Effector memory CD4-positive, alpha-beta T cell (primary cell): ENCODE data around the gene SNX10.

ENCODE experiments used
- DNase-seq, 3 donors: peaks; one replicate each; pipeline ENCODE4 v3.0.0-alpha.2; 2020
- H3K27ac ChIP-seq: 2 replicates; pipeline ENCODE4 v1.7.0; 2013; ENCODE audit warnings: mild to moderate bottlenecking, low read length, moderate library complexity; ENCODE audit not compliant: insufficient read depth, poor library complexity, severe bottlenecking
- H3K27me3 ChIP-seq: replicated peaks from 2 replicates; pipeline ENCODE4 v1.7.0; 2013; ENCODE audit warnings: mild to moderate bottlenecking, low read length; ENCODE audit not compliant: insufficient read depth, control insufficient read depth, poor library complexity, severe bottlenecking
- H3K36me3 ChIP-seq: 2 replicates; pipeline ENCODE4 v1.7.0; 2013; ENCODE audit warnings: mild to moderate bottlenecking, low read length, moderate library complexity; ENCODE audit not compliant: control insufficient read depth, insufficient read depth
- H3K4me1 ChIP-seq: 2 replicates; pipeline ENCODE4 v1.7.0; 2013; ENCODE audit warnings: low read length, mild to moderate bottlenecking; ENCODE audit not compliant: control insufficient read depth, insufficient read depth, poor library complexity, severe bottlenecking
- H3K4me3 ChIP-seq: 2 replicates; pipeline ENCODE4 v1.7.0; 2013; ENCODE audit warnings: low read length, low read depth, mild to moderate bottlenecking; ENCODE audit not compliant: insufficient read depth, poor library complexity, severe bottlenecking
- H3K9me3 ChIP-seq: 2 replicates; pipeline ENCODE4 v1.7.0; 2013; ENCODE audit warnings: mild to moderate bottlenecking, low read length, moderate library complexity; ENCODE audit not compliant: control insufficient read depth

Gene SNX10

DNA sequence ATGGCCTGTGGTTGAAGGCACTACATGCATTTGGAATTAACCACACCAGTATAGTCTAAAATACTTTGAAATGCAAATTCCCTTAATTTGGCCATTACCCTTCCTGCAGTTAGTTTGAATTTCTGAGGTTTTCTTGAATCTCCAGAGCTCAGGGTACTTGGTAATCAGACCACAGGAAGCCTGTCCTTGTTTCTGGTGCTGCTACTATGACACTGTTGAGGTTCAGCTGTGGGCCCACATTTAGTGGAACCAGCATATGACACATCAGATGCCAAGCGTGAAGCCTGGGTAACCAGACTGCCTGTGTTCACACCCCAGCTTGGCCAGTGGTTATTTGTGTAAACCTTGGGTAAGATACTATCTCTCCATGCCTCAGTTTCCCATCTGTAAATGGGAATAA lies 124.3 kb downstream of the SNX10 start:
- no peaks in the 10 kb centered on the region for H3K36me3 ChIP-seq
- H3K9me3 ChIP-seq = no peaks in the 10 kb centered on the region
- no peaks in the 10 kb centered on the region for H3K27me3 ChIP-seq
- H3K4me1 ChIP-seq = no peaks in the 10 kb centered on the region
- H3K27ac ChIP-seq = no peak overlapping the region
- H3K4me3 ChIP-seq = no peak overlapping the region
- DNase-seq = no peak

DNA sequence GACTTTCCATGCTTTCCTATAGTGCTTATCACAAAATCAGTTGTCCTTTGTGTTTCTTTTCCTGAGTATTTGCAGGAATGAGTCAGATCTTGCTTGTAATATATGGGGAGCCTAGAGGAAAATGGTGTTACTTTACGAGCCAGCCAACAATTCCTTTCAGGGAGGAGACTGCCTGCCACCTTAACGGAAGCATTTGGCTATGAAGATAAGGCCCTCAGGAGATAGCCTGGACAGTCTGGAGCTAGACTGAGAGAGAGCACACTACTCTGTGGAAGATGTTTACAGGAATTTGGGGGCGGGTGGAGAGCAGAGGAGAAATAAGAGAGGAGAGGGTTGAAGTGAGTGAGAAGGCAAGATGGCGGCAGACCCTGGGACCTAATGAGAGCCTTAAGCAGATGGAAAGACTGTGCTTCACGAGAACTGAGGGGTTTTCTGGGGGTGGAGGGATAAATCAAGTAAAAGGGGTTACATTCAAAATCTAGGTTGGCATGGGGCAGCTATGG lies 126.3 kb downstream of the SNX10 start:
- no peaks in the 10 kb centered on the region for H3K4me1 ChIP-seq
- no peak overlapping the region for H3K4me3 ChIP-seq
- DNase-seq = no peak
- H3K27ac ChIP-seq = no peak overlapping the region
- H3K36me3 ChIP-seq = no peaks in the 10 kb centered on the region
- no peaks in the 10 kb centered on the region for H3K9me3 ChIP-seq
- H3K27me3 ChIP-seq = no peaks in the 10 kb centered on the region

DNA sequence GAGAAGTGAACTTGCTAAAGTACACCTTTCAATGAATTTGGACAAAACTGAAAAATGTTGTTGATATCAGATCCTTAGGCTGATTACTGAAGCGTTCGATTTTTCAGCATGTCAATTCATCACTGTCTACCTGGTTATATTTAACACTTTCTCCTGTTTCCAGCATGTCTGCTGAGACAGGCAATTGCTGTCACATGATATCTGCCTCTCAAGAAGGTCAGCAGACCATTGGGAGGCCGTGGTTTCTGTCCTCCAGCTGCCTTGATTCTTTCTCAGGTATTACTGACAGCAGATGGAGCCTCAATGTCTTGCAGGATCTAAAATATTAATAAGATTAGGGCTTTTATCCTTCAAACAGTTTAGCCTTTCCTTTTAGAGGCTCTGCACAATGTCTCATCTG lies 127.5 kb downstream of the SNX10 start:
- H3K27ac ChIP-seq = no peak overlapping the region
- H3K9me3 ChIP-seq = no peaks in the 10 kb centered on the region
- H3K36me3 ChIP-seq = no peaks in the 10 kb centered on the region
- no peaks in the 10 kb centered on the region for H3K27me3 ChIP-seq
- no peak overlapping the region for H3K4me3 ChIP-seq
- DNase-seq = no peak
- no peaks in the 10 kb centered on the region for H3K4me1 ChIP-seq

DNA sequence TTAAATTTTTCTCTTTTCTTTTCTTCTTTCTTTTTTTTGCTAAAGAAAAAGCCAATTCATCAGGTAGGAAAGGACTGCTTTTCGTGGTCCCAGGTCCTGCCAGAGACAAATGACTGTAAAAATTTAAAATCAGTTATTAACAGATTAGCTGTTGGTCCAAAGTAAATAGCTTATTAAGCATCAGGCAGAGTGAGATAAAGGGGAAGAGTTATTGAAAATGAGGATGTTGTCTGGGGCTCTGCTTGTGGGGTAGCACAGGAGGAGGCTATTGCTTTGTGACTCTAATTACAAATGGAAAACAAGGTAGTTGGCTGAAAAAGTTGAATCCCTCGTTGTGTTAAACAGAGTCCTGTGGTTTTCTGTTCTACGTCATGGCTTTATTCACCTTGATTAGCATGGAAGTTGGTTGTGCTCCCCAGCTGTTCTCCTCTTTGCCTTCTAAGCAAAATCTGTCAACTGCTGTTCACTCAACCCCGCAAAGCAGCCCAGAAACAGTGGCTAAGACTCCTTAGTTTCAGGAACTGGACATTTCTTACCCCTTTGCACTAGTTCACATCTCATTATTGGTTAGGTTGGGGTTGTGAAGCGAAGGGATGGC lies 128.9 kb downstream of the SNX10 start:
- Histone ChIP-seq H3K4me3 (no peak overlapping the region), H3K27me3 (no peaks in the 10 kb centered on the region), H3K27ac (no peak overlapping the region), H3K36me3 (no peaks in the 10 kb centered on the region), H3K4me1 (no peaks in the 10 kb centered on the region), H3K9me3 (no peaks in the 10 kb centered on the region)
- DNase-seq = no peak

DNA sequence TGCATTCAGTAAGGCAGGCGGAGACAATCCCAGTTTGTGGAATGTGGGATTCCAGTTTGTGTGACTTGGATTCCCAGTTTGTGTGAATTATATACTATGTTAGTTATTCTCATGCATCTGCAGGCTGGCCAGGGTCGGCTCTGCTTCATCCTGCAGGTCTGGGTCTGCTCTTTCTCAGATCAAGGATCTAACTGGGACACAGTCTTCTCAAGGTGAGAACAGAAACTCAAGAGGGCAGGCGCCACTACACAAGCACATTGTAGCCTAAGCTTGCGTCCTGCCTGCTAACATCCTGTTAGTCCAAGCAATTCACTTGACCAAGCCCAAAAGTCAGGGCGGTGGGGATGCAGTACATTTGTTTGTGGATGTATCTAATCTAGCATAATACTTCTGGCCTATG lies 131.1 kb downstream of the SNX10 start:
- Histone ChIP-seq H3K36me3 (no peaks in the 10 kb centered on the region), H3K9me3 (no peaks in the 10 kb centered on the region), H3K27ac (no peak overlapping the region), H3K27me3 (no peaks in the 10 kb centered on the region), H3K4me1 (no peaks in the 10 kb centered on the region), H3K4me3 (no peak overlapping the region)
- DNase-seq = no peak

DNA sequence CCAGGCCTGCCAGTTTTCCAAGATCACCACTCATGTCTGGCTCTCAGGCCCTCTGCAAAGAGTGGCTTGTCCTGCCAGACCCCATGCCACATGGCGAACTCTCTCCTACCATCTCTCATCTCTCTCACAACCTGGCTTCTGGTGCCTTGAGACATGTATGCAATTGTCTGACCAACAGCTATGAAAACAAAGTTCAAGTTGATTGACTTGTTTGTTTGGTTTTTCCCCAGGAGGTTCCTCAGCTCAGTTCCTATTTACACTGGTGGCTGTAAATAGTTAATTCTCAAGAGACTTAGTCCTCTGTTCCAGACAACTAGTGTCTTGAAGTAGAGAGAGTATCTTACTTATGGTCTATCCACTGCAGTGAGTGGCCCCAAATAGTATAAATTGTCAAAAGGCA lies 131.8 kb downstream of the SNX10 start:
- no peak for DNase-seq
- Histone ChIP-seq H3K9me3 (no peaks in the 10 kb centered on the region), H3K4me1 (no peaks in the 10 kb centered on the region), H3K4me3 (no peak overlapping the region), H3K27ac (no peak overlapping the region), H3K36me3 (no peaks in the 10 kb centered on the region), H3K27me3 (no peaks in the 10 kb centered on the region)
